ENCODE results near the gene TRIM31. TPM values are rescaled to one million over a fixed set of nuclear protein-coding genes. Genes with fewer than 3 reads are reported as not detected.
A peak's percentile ranks its signal among the peaks of the same experiment; 100 is the strongest.

Gene TRIM31
- total and polyA plus RNA-seq, 2 donors (not counting 3 experiments of a cell fraction or from before 2014, with no cell fraction given) = not detected

GRCh38 chr6:30066082-30066481 is 46.8 kb downstream of the TRIM31 start:
- Histone ChIP-seq H3K4me1 (ENCODE audit: control insufficient read depth, extremely low read depth, insufficient read depth, low read length) (peaks cover 22% of the 10 kb centered on the region), H3K79me2 (ENCODE audit: control insufficient read depth, insufficient read depth, low read length) (peaks cover 14% of the 10 kb centered on the region), H4K20me1 (replicated peaks; ENCODE audit: control insufficient read depth, extremely low read depth, insufficient read depth, low read length) (no peaks in the 10 kb centered on the region), H3K36me3 (ENCODE audit: control insufficient read depth in 2 of 2, extremely low read depth in 1 of 2, insufficient read depth in 2 of 2, low read length in 2 of 2) (no peaks in the 10 kb centered on the region), H2AFZ (ENCODE audit: low read depth, low read length) (peak overlapping the region; percentile 59), H3K4me2 (ENCODE audit: insufficient read depth, low read length) (peak overlapping the region; percentile 64), H3K27ac (ENCODE audit: insufficient read depth, low read depth, low read length) (peak overlapping the region; percentile 91), H3K9me1 (replicated peaks; ENCODE audit: control insufficient read depth, extremely low read depth, insufficient read depth, low read length) (no peaks in the 10 kb centered on the region), H3K4me3 (replicated peaks in 1 of 3; ENCODE audit: insufficient read depth in 1 of 3, low read depth in 1 of 3, low read length in 3 of 3) (peak overlapping the region; percentile 5 to 75 (median 26)), H3K9ac (replicated peaks; ENCODE audit: extremely low read depth, insufficient read depth, low read length) (peak overlapping the region; percentile 69), H3K27me3 (ENCODE audit: control insufficient read depth in 2 of 2, insufficient read depth in 2 of 2, low read length in 2 of 2) (peaks cover 8 to 9% of the 10 kb centered on the region in 2 experiments), H3K9me3 (replicated peaks; ENCODE audit: control insufficient read depth, insufficient read depth, low read length) (no peaks in the 10 kb centered on the region)
- DNase-seq (ENCODE audit: low read depth, low spot score) (peak; percentile 4), FAIRE-seq (no peak)
- TF ChIP-seq JUN (IDR thresholded peaks at IDR 0.05; ENCODE audit: borderline replicate concordance, insufficient read depth, insufficient read length, low read depth) (no peak), POLR2AphosphoS5 (IDR thresholded peaks at IDR 0.05; ENCODE audit: insufficient read depth, low read depth, low read length) (no peak), CTCF (IDR thresholded peaks at IDR 0.05; ENCODE audit: extremely low read depth in 1 of 2, insufficient read depth in 1 of 2, low read depth in 1 of 2, low read length in 2 of 2) (no peak), MYC (IDR thresholded peaks at IDR 0.05; ENCODE audit: low read depth, low read length) (no peak), MAX (IDR thresholded peaks at IDR 0.05; ENCODE audit: insufficient read depth, insufficient read length) (no peak)
- intact Hi-C loops (cut with micrococcal nuclease) (loop anchor here (5.0 kb wide), 2 partner anchors 99 to 261 kb away; partner anchors contain the start of gene TRIM39), dilution Hi-C loops (cut with MboI; ENCODE audit: extremely low pct_ligation_motif_present, low sequenced_read_pairs) (no loop called here)
- no TSS peak for BruUV-seq (replicated peaks)
- ChIA-PET CTCF (interaction anchor here (1.7 to 2.3 kb wide), 2 partner anchors 36 to 37 kb away, joined by 11 to 13 read pairs; no protein-coding TSS in a partner anchor), POLR2A (no interaction called here)

GRCh38 chr6:30063315-30063714 is 49.6 kb downstream of the TRIM31 start:
- peaks cover 28% of the 10 kb centered on the region for H3K4me1 ChIP-seq (ENCODE audit: control insufficient read depth, extremely low read depth, insufficient read depth, low read length)
- peaks cover 19% of the 10 kb centered on the region for H3K79me2 ChIP-seq (ENCODE audit: control insufficient read depth, insufficient read depth, low read length)
- H3K27me3 ChIP-seq (ENCODE audit: control insufficient read depth in 2 of 2, insufficient read depth in 2 of 2, low read length in 2 of 2) = no peaks in the 10 kb centered on the region
- no peaks in the 10 kb centered on the region for H3K36me3 ChIP-seq (ENCODE audit: control insufficient read depth in 2 of 2, extremely low read depth in 1 of 2, insufficient read depth in 2 of 2, low read length in 2 of 2)
- no peak overlapping the region for H3K27ac ChIP-seq (ENCODE audit: insufficient read depth, low read depth, low read length)
- BruUV-seq (replicated peaks) = no TSS peak
- dilution Hi-C loops (cut with MboI; ENCODE audit: extremely low pct_ligation_motif_present, low sequenced_read_pairs) (no loop called here), intact Hi-C loops (cut with micrococcal nuclease) (no loop called here)
- ChIA-PET CTCF (no interaction called here), POLR2A (no interaction called here)
- H2AFZ ChIP-seq (ENCODE audit: low read depth, low read length) = no peak overlapping the region
- no peaks in the 10 kb centered on the region for H3K9me3 ChIP-seq (replicated peaks; ENCODE audit: control insufficient read depth, insufficient read depth, low read length)
- H3K9ac ChIP-seq (replicated peaks; ENCODE audit: extremely low read depth, insufficient read depth, low read length) = no peak overlapping the region
- DNase-seq (ENCODE audit: low read depth, low spot score) = no peak
- no peak overlapping the region for H3K4me2 ChIP-seq (ENCODE audit: insufficient read depth, low read length)
- no peaks in the 10 kb centered on the region for H3K9me1 ChIP-seq (replicated peaks; ENCODE audit: control insufficient read depth, extremely low read depth, insufficient read depth, low read length)
- FAIRE-seq = no peak
- H4K20me1 ChIP-seq (replicated peaks; ENCODE audit: control insufficient read depth, extremely low read depth, insufficient read depth, low read length) = no peaks in the 10 kb centered on the region
- H3K4me3 ChIP-seq (replicated peaks in 1 of 3; ENCODE audit: insufficient read depth in 1 of 3, low read depth in 1 of 3, low read length in 3 of 3) = no peak overlapping the region
- TF ChIP-seq MAX (IDR thresholded peaks at IDR 0.05; ENCODE audit: insufficient read depth, insufficient read length) (no peak), CTCF (IDR thresholded peaks at IDR 0.05; ENCODE audit: extremely low read depth in 1 of 2, insufficient read depth in 1 of 2, low read depth in 1 of 2, low read length in 2 of 2) (no peak), JUN (IDR thresholded peaks at IDR 0.05; ENCODE audit: borderline replicate concordance, insufficient read depth, insufficient read length, low read depth) (no peak), EZH2 (IDR thresholded peaks at IDR 0.05; ENCODE audit: borderline replicate concordance, low read depth, low read length, severe bottlenecking) (no peak), POLR2AphosphoS5 (IDR thresholded peaks at IDR 0.05; ENCODE audit: insufficient read depth, low read depth, low read length) (no peak), MYC (IDR thresholded peaks at IDR 0.05; ENCODE audit: low read depth, low read length) (no peak), GATA2 (IDR thresholded peaks at IDR 0.05; ENCODE audit: insufficient read depth, insufficient read length, low read depth, low read length) (no peak), FOS (IDR thresholded peaks at IDR 0.05; ENCODE audit: borderline replicate concordance, insufficient read depth, low read length) (no peak), POLR2A (IDR thresholded peaks at IDR 0.05; ENCODE audit: low read depth, low read length) (no peak)

All from endothelial cell of umbilical vein (primary cell).